Prostate gland (tissue), 2 donors: Measurements from ENCODE around the gene ZNF366.

Experiments
- CTCF ChIP-seq, 4 experiments: fragments of 200-600 bp in 2 of 4; fragments of 450-650 bp in 2 of 4; sonication (generic) in 2 of 4; IDR thresholded peaks; 1 replicate in 3 of 4; 2 replicates in 1 of 4; pipeline ENCODE4 v1.5.1; 2016 to 2019; ENCODE audit warnings: antibody characterized with exemption in 4 of 4, mild to moderate bottlenecking in 2 of 4, moderate library complexity in 2 of 4
- POLR2A ChIP-seq: fragments of 450-650 bp; IDR thresholded peaks from one replicate; pipeline ENCODE4 v1.6.1; 2016; ENCODE audit warnings: antibody characterized with exemption, mild to moderate bottlenecking
- POLR2AphosphoS5 ChIP-seq: sonication (generic); formaldehyde crosslinking; IDR thresholded peaks from one replicate; pipeline ENCODE4 v1.6.1; 2017; ENCODE audit warnings: antibody characterized with exemption

- no peak for TF ChIP-seq CTCF (IDR thresholded peaks at IDR 0.05)
- no peak for TF ChIP-seq POLR2AphosphoS5
- no peak for TF ChIP-seq POLR2A
Measured at GRCh38 chr5:72402959-72403628, 104.1 kb downstream of the ZNF366 start.
